NT2/D1 (cell line): ENCODE data around the gene TUSC2.

ENCODE experiments used
- DNase-seq: peaks from one replicate; pipeline ENCODE4 v3.0.0-alpha.2; 2011; ENCODE audit warnings: low read depth, low spot score
- H3K27me3 ChIP-seq: 2 replicates; pipeline ENCODE4 v1.6.0; 2011; ENCODE audit warnings: mild to moderate bottlenecking; ENCODE audit not compliant: insufficient read length, insufficient read depth
- H3K36me3 ChIP-seq: 2 replicates; pipeline ENCODE4 v1.6.1; 2011; ENCODE audit warnings: mild to moderate bottlenecking, low read length, mixed read lengths; ENCODE audit not compliant: insufficient read depth, insufficient read length
- H3K4me1 ChIP-seq: 2 replicates; pipeline ENCODE4 v1.5.1; 2011; ENCODE audit not compliant: insufficient read depth, insufficient read length
- H3K4me3 ChIP-seq: 2 replicates; pipeline ENCODE4 v1.5.1; 2011; ENCODE audit warnings: low read depth; ENCODE audit not compliant: insufficient read length
- H3K9ac ChIP-seq: 2 replicates; pipeline ENCODE4 v1.6.0; 2011; ENCODE audit warnings: low read depth; ENCODE audit not compliant: insufficient read length
- H3K9me3 ChIP-seq: 2 replicates; pipeline ENCODE4 v1.5.1; 2011; ENCODE audit warnings: mild to moderate bottlenecking, low read length; ENCODE audit not compliant: insufficient read depth
- SUZ12 ChIP-seq: IDR thresholded peaks from 2 replicates; pipeline ENCODE4 v1.6.1; 2011; ENCODE audit not compliant: insufficient read length, insufficient read depth; ENCODE audit errors: extremely low read depth
- YY1 ChIP-seq: IDR thresholded peaks from 2 replicates; pipeline ENCODE4 v1.6.1; 2011; ENCODE audit not compliant: insufficient read length, insufficient read depth
- ZNF274 ChIP-seq: IDR thresholded peaks from 2 replicates; pipeline ENCODE4 v1.6.1; 2011; ENCODE audit warnings: mild to moderate bottlenecking, low read depth, low read length

TUSC2 gene

DNA sequence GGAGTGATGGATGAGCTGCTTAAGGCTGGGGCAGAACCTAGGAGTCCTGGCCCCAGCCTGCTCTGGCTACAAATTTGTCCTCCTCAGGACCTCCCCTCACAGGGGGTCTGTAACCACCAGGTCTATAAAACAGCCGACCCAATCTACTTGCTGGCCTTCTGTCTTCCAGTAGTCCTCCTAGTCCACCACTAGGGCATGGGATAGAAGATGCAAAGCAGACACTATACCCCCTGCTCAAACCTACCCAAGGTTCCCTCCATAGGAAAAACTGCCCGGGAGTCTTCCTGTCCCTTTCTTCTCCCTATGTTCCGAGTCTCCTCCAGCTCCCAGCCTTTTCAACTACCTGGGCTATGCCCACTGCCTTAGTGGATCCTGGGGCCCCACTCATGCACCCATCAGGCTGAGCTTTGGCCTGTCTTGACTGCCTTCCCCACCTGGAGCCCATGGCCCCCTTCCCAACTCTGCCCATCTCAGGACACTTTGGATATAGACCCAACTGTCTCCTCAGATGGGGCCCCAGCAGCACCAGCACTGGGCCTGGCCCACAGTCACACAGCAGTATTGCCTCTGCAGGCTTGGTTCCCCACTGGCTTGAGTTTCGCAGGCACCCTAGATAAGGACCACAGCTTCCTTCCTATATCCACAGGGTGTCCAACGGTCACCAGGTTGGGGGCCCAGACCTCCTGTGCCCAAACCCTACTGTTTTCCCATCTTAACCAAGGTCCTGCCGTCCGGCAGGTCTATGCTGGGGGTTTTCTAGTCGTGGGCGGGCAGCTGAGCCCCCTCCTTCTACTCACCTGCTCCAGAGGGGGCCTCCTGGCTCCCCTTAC lies 29.9 kb downstream of the TUSC2 start:
- Histone ChIP-seq H3K9me3 (no peaks in the 10 kb centered on the region), H3K4me1 (peaks cover 18% of the 10 kb centered on the region), H3K27me3 (no peaks in the 10 kb centered on the region), H3K9ac (peak overlapping the region; percentile 95), H3K4me3 (peak overlapping the region; percentile 93), H3K36me3 (peaks cover 9% of the 10 kb centered on the region)
- TF ChIP-seq SUZ12 (no peak), YY1 (no peak), ZNF274 (no peak)
- no peak for DNase-seq

DNA sequence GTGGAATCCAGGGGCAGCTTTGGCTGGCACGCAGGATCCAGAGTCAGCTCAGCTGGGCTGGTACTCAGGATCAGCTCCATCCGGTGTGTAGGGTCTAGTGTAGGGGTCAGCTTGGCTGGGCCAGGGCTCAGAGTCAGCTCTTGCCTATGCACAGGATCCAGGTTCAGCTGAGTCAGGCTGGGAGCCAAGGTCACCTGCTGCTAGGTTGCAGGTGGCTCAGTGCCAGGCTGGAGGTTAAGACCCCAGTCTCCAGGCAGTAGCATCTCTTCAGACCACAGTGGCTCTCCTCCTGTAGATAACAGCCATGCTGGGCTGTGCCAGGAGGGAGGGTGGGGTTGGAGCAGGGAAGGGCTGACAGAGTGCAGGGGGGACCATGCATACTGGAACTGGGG lies 30.6 kb downstream of the TUSC2 start:
- peak overlapping the region; percentile 23 for H3K9ac ChIP-seq
- H3K4me1 ChIP-seq = peaks cover 15% of the 10 kb centered on the region
- TF ChIP-seq YY1 = no peak
- no peak for TF ChIP-seq SUZ12
- no peak for TF ChIP-seq ZNF274
- no peaks in the 10 kb centered on the region for H3K9me3 ChIP-seq
- H3K27me3 ChIP-seq = no peaks in the 10 kb centered on the region
- H3K36me3 ChIP-seq = peaks cover 9% of the 10 kb centered on the region
- no peak for DNase-seq
- H3K4me3 ChIP-seq = no peak overlapping the region

DNA sequence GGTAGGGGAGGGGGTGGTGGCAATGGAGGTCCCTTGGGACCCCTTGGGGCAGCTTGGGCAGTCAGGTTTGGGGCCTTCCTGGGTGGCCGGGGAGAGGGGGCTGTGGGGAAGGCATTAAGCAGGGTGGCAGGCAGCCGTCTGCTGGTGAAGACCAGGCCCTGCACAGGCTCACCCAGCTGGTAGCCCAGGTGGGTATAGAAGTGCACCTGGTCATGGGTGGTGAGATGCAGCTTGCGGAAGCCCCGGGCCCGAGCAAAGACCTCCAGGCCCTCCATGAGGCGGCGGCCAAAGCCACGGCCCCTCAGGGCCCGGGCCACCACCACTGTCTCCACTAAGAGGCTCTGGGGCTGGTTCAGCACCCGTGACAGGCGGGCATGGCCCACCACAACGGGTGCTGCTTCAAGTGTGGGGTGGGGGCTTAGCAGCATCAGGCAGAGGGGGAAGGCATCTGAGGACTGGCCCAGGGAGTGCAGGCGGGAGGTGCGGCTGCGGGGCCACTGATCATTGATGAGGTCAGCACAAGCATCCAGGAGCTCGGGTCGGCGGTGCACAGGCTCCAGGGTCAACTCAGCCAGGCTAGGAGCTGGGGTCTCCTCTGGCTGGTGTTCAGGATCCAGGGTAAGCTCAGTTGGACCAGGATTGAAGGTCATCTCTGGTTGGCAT lies 31.2 kb downstream of the TUSC2 start:
- Histone ChIP-seq H3K36me3 (peaks cover 9% of the 10 kb centered on the region), H3K9ac (no peak overlapping the region), H3K9me3 (no peaks in the 10 kb centered on the region), H3K4me3 (no peak overlapping the region), H3K4me1 (peaks cover 11% of the 10 kb centered on the region), H3K27me3 (no peaks in the 10 kb centered on the region)
- TF ChIP-seq YY1 = no peak
- no peak for TF ChIP-seq SUZ12
- TF ChIP-seq ZNF274 = no peak
- no peak for DNase-seq

DNA sequence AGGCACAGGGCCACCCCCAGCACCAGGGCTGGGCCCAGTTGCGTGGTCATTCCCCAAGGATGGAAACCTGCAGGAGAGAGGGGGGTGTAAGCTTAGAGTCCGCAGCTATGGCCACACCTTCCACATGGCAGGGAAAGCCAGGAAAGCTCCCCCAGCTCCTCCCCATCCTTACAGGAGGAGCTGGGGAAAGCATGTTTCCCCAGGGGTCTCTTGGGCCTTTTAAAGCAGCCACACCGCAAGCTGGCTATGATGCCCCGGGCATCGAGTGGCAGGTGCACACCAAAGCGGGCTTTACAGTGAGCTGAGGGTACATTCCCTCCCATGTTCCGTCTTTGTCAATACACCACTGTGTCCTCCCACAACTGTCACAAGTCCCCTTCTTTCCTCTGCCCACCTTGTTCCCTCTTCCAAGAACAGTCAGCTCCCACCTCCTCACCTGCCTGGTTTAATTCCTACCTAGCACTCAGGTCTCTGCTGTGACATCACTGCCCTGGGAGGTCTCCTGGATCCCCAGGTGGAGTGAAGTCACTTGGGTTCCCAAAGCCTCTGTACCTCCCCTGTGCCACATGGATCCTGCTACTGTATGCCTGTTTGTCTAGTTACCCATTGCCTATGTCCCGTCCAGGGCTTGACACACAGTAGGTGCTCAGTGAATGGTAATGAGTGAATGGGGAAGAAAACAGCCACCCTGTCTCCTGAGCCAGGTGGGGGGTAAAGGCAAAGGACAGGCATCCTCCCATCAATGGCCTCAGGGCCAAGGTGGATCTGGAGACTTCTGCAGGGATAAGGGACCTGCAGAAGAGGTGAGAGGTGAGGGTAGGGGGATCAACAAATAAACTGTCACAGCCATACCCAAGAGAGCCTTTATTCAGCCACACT lies 32.2 kb downstream of the TUSC2 start:
- TF ChIP-seq ZNF274 = no peak
- no peak for TF ChIP-seq YY1
- no peak for TF ChIP-seq SUZ12
- H3K9ac ChIP-seq = no peak overlapping the region
- no peak overlapping the region for H3K4me3 ChIP-seq
- H3K9me3 ChIP-seq = no peaks in the 10 kb centered on the region
- H3K27me3 ChIP-seq = no peaks in the 10 kb centered on the region
- H3K4me1 ChIP-seq = peaks cover 11% of the 10 kb centered on the region
- no peak for DNase-seq
- H3K36me3 ChIP-seq = peaks cover 9% of the 10 kb centered on the region

DNA sequence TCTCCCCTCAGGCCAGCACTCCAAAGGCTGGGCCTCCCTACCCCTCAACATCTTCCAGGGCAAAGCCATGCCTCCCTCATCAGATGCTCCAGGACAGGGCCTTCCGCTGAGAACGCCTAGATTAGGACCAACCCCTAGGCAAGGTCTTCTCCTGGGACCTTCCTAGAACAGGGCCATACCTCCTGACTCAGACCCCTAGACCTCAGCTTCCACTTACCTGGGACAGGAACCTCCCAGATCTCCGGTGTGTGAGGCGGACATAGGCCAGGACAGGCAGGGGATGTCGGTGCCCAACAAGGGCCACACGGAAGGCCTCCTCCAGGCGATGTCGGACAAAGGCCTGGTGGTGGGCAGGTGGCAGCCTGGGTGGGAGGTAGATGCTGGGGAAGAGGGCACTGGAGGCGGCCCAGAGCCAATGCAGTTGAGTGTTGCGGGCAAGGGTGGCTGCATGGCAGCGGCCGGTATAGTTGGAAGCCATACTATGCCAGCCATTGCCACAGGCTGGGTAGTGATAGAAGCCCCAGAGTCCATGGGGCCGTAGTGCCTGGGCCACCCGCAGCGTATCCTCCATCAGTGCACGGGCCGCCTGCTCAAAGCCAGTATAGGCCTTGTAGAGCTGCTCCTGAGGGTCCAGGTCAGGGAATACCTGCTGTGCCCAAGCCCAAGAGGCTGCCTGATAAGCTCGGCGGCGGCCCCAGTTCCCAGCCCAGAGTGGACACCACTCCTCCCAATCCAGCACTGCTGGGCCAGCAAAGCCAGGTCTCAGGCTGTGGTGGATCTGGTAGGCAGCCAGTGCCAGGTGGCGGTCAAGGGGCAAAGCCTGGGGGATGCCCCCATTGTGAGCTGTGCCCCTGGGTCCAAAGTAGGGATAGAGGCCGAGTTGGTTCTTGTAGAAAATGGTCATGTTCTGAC lies 33.3 kb downstream of the TUSC2 start:
- no peak for TF ChIP-seq SUZ12
- no peak for TF ChIP-seq ZNF274
- TF ChIP-seq YY1 = no peak
- H3K4me1 ChIP-seq = peaks cover 10% of the 10 kb centered on the region

DNA sequence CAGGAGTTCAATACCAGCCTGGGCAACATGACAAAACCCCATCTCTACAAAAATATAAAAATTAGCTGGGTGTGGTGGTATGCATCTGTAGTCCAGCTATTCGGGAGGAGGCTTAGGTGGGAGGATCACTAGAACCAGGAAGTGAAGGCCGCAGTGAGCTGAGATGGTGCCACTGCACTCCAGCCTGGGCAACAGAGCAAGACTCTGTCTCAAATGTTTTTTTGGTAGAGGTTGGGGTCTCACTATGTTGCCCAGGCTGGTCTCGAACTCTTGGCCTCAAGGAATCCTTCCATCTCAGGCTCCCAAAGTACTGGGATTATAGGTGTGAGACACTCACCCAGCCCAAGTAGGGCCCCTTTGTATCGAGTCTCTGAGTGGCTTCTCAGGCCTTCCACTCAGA lies 33.9 kb downstream of the TUSC2 start:
- no peak for DNase-seq
- Histone ChIP-seq H3K9me3 (no peaks in the 10 kb centered on the region), H3K27me3 (no peaks in the 10 kb centered on the region), H3K4me1 (peaks cover 10% of the 10 kb centered on the region), H3K9ac (no peak overlapping the region), H3K36me3 (peaks cover 26% of the 10 kb centered on the region), H3K4me3 (no peak overlapping the region)
- TF ChIP-seq YY1 = no peak
- TF ChIP-seq SUZ12 = no peak
- TF ChIP-seq ZNF274 = no peak

More for the DNA sequence above, 33.3 kb downstream of the TUSC2 start:
- Histone ChIP-seq H3K27me3 (no peaks in the 10 kb centered on the region), H3K36me3 (peaks cover 19% of the 10 kb centered on the region), H3K9ac (no peak overlapping the region), H3K9me3 (no peaks in the 10 kb centered on the region), H3K4me3 (no peak overlapping the region)
- DNase-seq = no peak
